Measurements from ENCODE around the gene ACTR1A.
"Not testable (repeated sequence)": the region's sequence is repeated elsewhere in the genome, so short reads cannot be mapped to it uniquely, and the experiment has no call there.

ACTR1A gene

GRCh38 chr10:102502337-102503151 lies at the start of gene ACTR1A:
Gene ACTR1A, minus strand, starts transcription at chr10:102502712. Its CDS starts 65 bp downstream, at chr10:102502647.
- peak; percentile 87 for DNase-seq (ENCODE audit: low read depth)

GRCh38 chr10:102550636-102551210 lies 48.2 kb upstream of the ACTR1A start:
- no peak for DNase-seq (ENCODE audit: low read depth)

- DNase-seq (ENCODE audit: low read depth): no peak
Observed at GRCh38 chr10:102549549-102549948, 47.0 kb upstream of the ACTR1A start.

GRCh38 chr10:102546606-102547320 lies 44.3 kb upstream of the ACTR1A start:
- no peak for DNase-seq (ENCODE audit: low read depth)

- DNase-seq (ENCODE audit: low read depth): no peak
Observed at GRCh38 chr10:102545997-102546396, 43.5 kb upstream of the ACTR1A start.

- no peak for DNase-seq (ENCODE audit: low read depth)
Observed at GRCh38 chr10:102545265-102545871, 42.9 kb upstream of the ACTR1A start.

GRCh38 chr10:102542800-102543418 lies 40.4 kb upstream of the ACTR1A start:
- no peak for DNase-seq (ENCODE audit: low read depth)

GRCh38 chr10:102540023-102540422 lies 37.5 kb upstream of the ACTR1A start:
- no peak for DNase-seq (ENCODE audit: low read depth)

- no peak for DNase-seq (ENCODE audit: low read depth)
Observed at GRCh38 chr10:102538811-102539210, 36.3 kb upstream of the ACTR1A start.

GRCh38 chr10:102537948-102538347 lies 35.4 kb upstream of the ACTR1A start:
- DNase-seq (ENCODE audit: low read depth): no peak

- DNase-seq (ENCODE audit: low read depth): no peak
Observed at GRCh38 chr10:102537367-102537766, 34.9 kb upstream of the ACTR1A start.

GRCh38 chr10:102535481-102536147 lies 33.1 kb upstream of the ACTR1A start:
- no peak for DNase-seq (ENCODE audit: low read depth)

- not testable (repeated sequence) for DNase-seq (ENCODE audit: low read depth)
Observed at GRCh38 chr10:102534966-102535365, 32.5 kb upstream of the ACTR1A start.

- no peak for DNase-seq (ENCODE audit: low read depth)
Observed at GRCh38 chr10:102534333-102534732, 31.8 kb upstream of the ACTR1A start.

- DNase-seq (ENCODE audit: low read depth): no peak
Observed at GRCh38 chr10:102527546-102527945, 25.0 kb upstream of the ACTR1A start.

GRCh38 chr10:102524746-102525145 lies 22.2 kb upstream of the ACTR1A start:
- DNase-seq (ENCODE audit: low read depth): no peak

- DNase-seq (ENCODE audit: low read depth): no peak
Observed at GRCh38 chr10:102523250-102524029, 20.9 kb upstream of the ACTR1A start.

- DNase-seq (ENCODE audit: low read depth): no peak
Observed at GRCh38 chr10:102522874-102523249, 20.4 kb upstream of the ACTR1A start.

- DNase-seq (ENCODE audit: low read depth): no peak
Observed at GRCh38 chr10:102519246-102519825, 16.8 kb upstream of the ACTR1A start.

- DNase-seq (ENCODE audit: low read depth): no peak
Observed at GRCh38 chr10:102517553-102517952, 15.0 kb upstream of the ACTR1A start.

All from stimulated activated CD8-positive, alpha-beta memory T cell treated with anti-CD3 and anti-CD28 coated beads, Interleukin-7, amount 100 ng/mL, for 24 hours (primary cell).